Skeletal muscle satellite cell (primary cell): ENCODE measurements around the gene ZC3H13.

ENCODE experiments used
- H3K27me3 ChIP-seq: 2 replicates; pipeline ENCODE4 v1.7.0; 2013; ENCODE audit warnings: low read length; ENCODE audit not compliant: control insufficient read depth, insufficient read depth
- H3K36me3 ChIP-seq: 2 replicates; pipeline ENCODE4 v1.7.0; 2013; ENCODE audit warnings: mild to moderate bottlenecking, control low read depth, low read length; ENCODE audit not compliant: insufficient read depth
- H3K4me1 ChIP-seq: 2 replicates; pipeline ENCODE4 v1.7.0; 2013; ENCODE audit warnings: low read length; ENCODE audit not compliant: control insufficient read depth, insufficient read depth
- H3K4me2 ChIP-seq: 2 replicates; pipeline ENCODE4 v1.7.0; 2013; ENCODE audit warnings: mild to moderate bottlenecking, low read length
- H3K4me3 ChIP-seq: 2 replicates; pipeline ENCODE4 v1.7.0; 2013; ENCODE audit warnings: low read length
- H3K9ac ChIP-seq: 2 replicates; pipeline ENCODE4 v1.7.0; 2013; ENCODE audit warnings: mild to moderate bottlenecking, low read depth, low read length, moderate library complexity
- H3K9me3 ChIP-seq: replicated peaks from 2 replicates; pipeline ENCODE4 v1.7.0; 2013; ENCODE audit warnings: mild to moderate bottlenecking, control low read depth, low read length

ZC3H13 gene

DNA sequence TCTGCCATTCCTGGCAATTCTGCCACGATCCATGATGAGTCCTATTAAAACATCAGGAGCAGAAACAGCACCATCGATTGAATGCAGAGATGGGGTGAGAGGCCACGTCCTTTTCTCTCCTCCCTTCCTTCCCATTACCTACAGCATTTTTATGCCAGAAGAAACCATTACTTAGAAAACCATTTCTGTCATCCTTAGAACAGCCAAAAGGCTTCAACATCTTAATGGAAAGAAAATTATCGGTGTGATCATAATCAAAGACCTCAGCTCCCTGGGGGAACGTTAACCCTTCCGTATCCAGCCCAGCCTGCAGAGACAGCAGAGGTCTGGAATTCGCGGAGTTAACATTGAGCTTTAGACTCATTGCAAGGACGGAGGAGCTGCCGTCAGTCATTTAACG lies 145.0 kb downstream of the ZC3H13 start:
- H3K9me3 ChIP-seq, result no peaks in the 10 kb centered on the region
- H3K4me2 ChIP-seq, result no peak overlapping the region
- no peak overlapping the region for H3K4me3 ChIP-seq
- H3K27me3 ChIP-seq, result peaks cover 9% of the 10 kb centered on the region
- H3K4me1 ChIP-seq, result no peaks in the 10 kb centered on the region
- no peaks in the 10 kb centered on the region for H3K36me3 ChIP-seq
- H3K9ac ChIP-seq, result no peak overlapping the region
